Kidney epithelial cell (primary cell): ENCODE data around the gene TTI1. TPM values are rescaled to one million over a fixed set of nuclear protein-coding genes. Genes with fewer than 3 reads are reported as not detected.

Experiments used
- DNase-seq: peaks from one replicate; pipeline ENCODE4 v3.0.0-alpha.2; 2010; ENCODE audit warnings: low read depth
- H3K27me3 ChIP-seq: 2 replicates; pipeline ENCODE4 v1.6.0; 2011; ENCODE audit warnings: low read length; ENCODE audit not compliant: control insufficient read depth, insufficient read depth
- H3K36me3 ChIP-seq: 2 replicates; pipeline ENCODE4 v1.5.1; 2011; ENCODE audit warnings: low read length; ENCODE audit not compliant: control insufficient read depth, insufficient read depth
- H3K4me3 ChIP-seq: 2 replicates; pipeline ENCODE4 v1.5.1; 2011; ENCODE audit warnings: low read depth, mild to moderate bottlenecking, control low read depth, low read length
- total RNA-seq: library from RNA; depleted of rRNA; stranded (reverse); fragments of >200 nt; gene quantifications from 2 replicates; pipeline ENCODE4 v1.2.3, GENCODE V29; 2015
- TF ChIP-seq, protein P1 (sequence below): IDR thresholded peaks from 2 replicates; pipeline ENCODE4 v1.5.1; 2011; ENCODE audit warnings: mild to moderate bottlenecking, moderate library complexity, low read length, control low read depth, inconsistent platforms; ENCODE audit not compliant: insufficient read depth, poor library complexity, severe bottlenecking

The TTI1 gene
- total RNA-seq, 1 donor from 2014 or later = 18.8 TPM

DNA sequence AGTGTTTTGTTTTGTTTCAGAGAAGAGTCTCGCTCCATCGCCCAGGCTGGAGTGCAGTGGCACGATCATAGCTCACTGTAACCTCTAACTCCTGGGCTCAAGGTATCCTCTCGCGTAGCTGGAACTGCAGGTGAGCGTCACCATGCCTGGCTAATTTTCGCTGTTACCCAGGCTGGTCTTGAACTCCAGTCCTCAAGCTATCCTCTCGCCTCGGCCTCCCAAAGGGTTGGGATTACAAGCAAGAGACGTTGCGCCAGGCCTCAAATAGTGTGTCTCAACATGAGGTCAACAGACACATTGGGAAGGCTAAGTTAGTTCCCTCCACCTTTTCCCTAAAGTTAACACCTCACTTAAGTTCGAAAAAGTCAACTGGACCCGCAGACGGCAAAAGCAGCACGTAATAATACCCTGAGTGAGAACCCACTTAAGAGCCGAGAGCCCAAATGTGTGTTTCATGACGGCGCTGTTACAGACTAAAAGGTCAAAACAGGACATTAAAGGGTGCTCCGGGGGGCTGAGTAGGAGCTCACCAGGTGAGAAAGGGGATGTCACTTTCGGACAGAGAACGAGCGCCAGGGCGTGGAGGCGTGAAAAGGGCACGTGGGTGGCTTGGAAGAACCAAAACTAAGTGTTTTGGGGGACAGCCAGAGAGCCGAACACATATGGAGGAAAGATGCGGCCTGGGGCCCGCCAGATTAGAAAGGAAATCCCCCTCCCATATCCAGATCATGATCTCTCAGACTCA, 499 bp downstream of the TTI1 start:
- H3K27me3 ChIP-seq = no peaks in the 10 kb centered on the region
- H3K4me3 ChIP-seq = peak overlapping the region; percentile 88
- TF ChIP-seq, protein P1, sequence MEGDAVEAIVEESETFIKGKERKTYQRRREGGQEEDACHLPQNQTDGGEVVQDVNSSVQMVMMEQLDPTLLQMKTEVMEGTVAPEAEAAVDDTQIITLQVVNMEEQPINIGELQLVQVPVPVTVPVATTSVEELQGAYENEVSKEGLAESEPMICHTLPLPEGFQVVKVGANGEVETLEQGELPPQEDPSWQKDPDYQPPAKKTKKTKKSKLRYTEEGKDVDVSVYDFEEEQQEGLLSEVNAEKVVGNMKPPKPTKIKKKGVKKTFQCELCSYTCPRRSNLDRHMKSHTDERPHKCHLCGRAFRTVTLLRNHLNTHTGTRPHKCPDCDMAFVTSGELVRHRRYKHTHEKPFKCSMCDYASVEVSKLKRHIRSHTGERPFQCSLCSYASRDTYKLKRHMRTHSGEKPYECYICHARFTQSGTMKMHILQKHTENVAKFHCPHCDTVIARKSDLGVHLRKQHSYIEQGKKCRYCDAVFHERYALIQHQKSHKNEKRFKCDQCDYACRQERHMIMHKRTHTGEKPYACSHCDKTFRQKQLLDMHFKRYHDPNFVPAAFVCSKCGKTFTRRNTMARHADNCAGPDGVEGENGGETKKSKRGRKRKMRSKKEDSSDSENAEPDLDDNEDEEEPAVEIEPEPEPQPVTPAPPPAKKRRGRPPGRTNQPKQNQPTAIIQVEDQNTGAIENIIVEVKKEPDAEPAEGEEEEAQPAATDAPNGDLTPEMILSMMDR = no peak
- H3K36me3 ChIP-seq = no peaks in the 10 kb centered on the region
- DNase-seq = no peak

DNA sequence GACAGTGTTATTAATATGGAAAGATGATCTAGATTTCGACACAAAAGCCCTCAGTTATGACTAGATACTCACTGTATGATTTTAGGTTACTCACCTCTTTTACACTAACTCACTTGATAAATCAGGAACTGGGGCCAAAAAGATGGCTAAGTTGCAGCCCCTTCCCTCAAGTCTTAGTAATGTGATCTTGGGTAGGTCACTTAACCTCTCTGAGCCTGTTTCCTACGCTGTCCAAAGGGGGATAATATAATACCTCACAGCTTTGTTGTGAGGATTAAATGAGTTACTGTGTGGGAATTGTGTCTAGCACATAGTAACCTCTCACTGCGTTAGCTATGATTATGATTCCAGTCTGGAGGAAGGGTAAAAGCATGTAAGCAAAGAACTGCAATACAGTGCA, 1.3 kb downstream of the TTI1 start:
- no peaks in the 10 kb centered on the region for H3K27me3 ChIP-seq
- TF ChIP-seq, protein P1 = no peak
- H3K36me3 ChIP-seq = no peaks in the 10 kb centered on the region
- no peak overlapping the region for H3K4me3 ChIP-seq
- DNase-seq = no peak

DNA sequence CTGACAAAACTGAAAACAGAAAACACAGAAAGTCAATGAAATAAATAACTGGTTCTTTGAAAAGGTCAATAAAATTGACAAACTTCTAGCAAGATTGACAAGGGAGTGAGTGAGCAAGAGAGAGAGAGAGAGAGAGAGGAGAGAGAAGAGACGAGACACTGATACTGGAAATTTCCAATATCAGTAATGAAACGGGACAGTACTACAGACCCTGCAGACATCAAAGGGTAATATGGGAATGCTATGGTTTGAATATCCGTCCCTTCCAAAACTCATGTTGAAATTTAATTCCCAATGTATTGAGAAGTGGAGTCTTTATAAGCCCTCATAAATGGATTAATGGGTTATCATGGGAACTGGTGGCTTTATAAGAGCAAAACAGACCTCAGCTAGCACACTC, 3.8 kb downstream of the TTI1 start:
- TF ChIP-seq, protein P1 = no peak
- no peaks in the 10 kb centered on the region for H3K36me3 ChIP-seq
- no peaks in the 10 kb centered on the region for H3K27me3 ChIP-seq
- DNase-seq = no peak
- no peak overlapping the region for H3K4me3 ChIP-seq

DNA sequence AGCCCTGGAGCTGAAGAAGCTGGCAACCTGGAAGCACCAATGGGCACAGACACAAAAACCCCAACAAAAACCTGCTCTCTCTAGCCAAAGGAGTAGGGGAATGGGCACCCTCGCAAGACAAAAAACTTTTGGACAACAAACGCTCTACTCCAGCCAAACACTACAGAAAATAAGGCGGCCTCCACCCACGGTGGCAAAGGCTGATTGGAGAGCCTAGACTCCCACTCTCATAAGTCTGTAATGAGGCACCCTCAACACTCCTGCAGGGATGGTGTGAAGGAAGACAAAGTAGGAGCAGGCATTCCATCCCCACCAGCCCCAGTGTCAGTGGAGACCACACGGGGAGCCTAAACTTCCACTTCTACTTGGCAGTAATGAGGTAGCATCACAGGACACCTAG, 8.8 kb downstream of the TTI1 start:
- Histone ChIP-seq H3K4me3 (no peak overlapping the region), H3K27me3 (no peaks in the 10 kb centered on the region), H3K36me3 (no peaks in the 10 kb centered on the region)
- TF ChIP-seq, protein P1 = no peak
- DNase-seq = no peak

DNA sequence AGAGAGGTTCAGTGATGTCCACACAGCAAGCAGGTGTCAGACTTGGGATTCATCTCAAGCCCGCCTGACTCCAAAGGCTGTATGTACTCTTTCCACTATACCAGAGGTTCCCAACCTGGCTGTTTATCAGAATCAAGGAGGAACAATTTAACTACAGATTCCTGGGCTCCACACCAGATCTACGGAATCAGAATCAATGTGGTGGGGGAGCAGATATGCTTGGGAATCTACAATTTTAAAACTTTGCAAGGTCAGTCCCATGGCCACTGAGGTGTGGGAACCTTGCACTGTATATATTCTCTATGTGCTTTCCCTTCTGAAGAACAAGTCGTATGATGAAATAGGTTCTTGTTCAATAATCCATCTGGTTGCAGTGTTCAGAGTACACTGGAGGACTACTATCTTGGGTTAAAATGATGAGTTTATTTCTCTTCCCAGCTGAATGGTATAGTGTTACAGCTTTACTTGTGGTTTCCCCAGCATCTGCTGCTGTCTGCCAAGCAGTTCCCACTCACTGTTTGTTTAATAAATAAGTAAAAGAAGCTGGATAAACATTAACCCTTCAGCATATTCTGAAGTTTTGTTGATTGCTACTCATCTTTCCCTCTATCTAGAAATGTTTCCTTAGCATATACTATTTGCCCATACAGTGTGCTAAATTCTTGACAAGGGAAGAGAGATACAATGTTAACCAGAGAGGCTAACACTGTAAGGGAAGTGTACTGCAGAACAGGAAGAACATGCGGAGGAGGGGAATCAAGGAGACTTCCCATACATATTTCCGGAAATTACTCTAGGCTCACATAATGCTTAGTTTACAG, 9.9 kb downstream of the TTI1 start:
- no peaks in the 10 kb centered on the region for H3K27me3 ChIP-seq
- no peak overlapping the region for H3K4me3 ChIP-seq
- peak; percentile 49 for DNase-seq
- TF ChIP-seq, protein P1 = no peak
- no peaks in the 10 kb centered on the region for H3K36me3 ChIP-seq
